ENCODE measurements around the gene VAV2. TPM values are rescaled to one million over a fixed set of nuclear protein-coding genes. Genes with fewer than 3 reads are reported as not detected.
"Not testable (repeated sequence)": the region's sequence is repeated elsewhere in the genome, so short reads cannot be mapped to it uniquely, and the experiment has no call there.

Gene VAV2
- total RNA-seq, 3 donors from 2014 or later (not counting 1 experiment from before 2014, with no cell fraction given) = 3.9 to 5.1 (median 4.8) TPM

- Mint-ChIP-seq H3K4me3 (no peak overlapping the region), H3K4me1 (no peaks in the 10 kb centered on the region), H3K27ac (no peak overlapping the region), H3K27me3 (ENCODE audit: low read depth in 2 of 2) (no peaks in the 10 kb centered on the region), H3K36me3 (no peaks in the 10 kb centered on the region), H3K9me3 (no peaks in the 10 kb centered on the region)
- no peak for TF ChIP-seq CTCF (IDR thresholded peaks at IDR 0.05)
- Histone ChIP-seq H3K4me1 (ENCODE audit: control insufficient read depth, insufficient read depth, low read length) (no peaks in the 10 kb centered on the region), H3K27ac (ENCODE audit: low read length) (no peak overlapping the region), H3K27me3 (ENCODE audit: control insufficient read depth, insufficient read depth, low read length) (no peaks in the 10 kb centered on the region), H3K36me3 (ENCODE audit: control insufficient read depth, insufficient read depth, low read length) (no peaks in the 10 kb centered on the region), H3K9me3 (ENCODE audit: control insufficient read depth, insufficient read depth, low read length) (no peaks in the 10 kb centered on the region), H3K4me3 (ENCODE audit: low read length) (no peak overlapping the region)
- 87% methylated on average over 7 of the region's 7 CpGs for WGBS (ENCODE audit: insufficient coverage)
- no peak for DNase-seq
- no peak for ATAC-seq
- intact Hi-C loops (cut with micrococcal nuclease) = no loop called here
Observed at GRCh38 chr9:133897675-133898074, 94.4 kb downstream of the VAV2 start.

GRCh38 chr9:133896007-133896406, 96.1 kb downstream of the VAV2 start:
- H3K27ac ChIP-seq (ENCODE audit: low read length); ATAC-seq; H3K27me3 Mint-ChIP-seq (ENCODE audit: low read depth in 2 of 2); H3K9me3 ChIP-seq (ENCODE audit: control insufficient read depth, insufficient read depth, low read length); H3K4me3 Mint-ChIP-seq; H3K4me1 Mint-ChIP-seq; H3K36me3 Mint-ChIP-seq; H3K27me3 ChIP-seq (ENCODE audit: control insufficient read depth, insufficient read depth, low read length); H3K27ac Mint-ChIP-seq; H3K9me3 Mint-ChIP-seq; DNase-seq; intact Hi-C loops (cut with micrococcal nuclease); H3K4me1 ChIP-seq (ENCODE audit: control insufficient read depth, insufficient read depth, low read length); H3K36me3 ChIP-seq (ENCODE audit: control insufficient read depth, insufficient read depth, low read length); H3K4me3 ChIP-seq (ENCODE audit: low read length): not testable (repeated sequence)
- WGBS (ENCODE audit: insufficient coverage) = 93% methylated on average over 11 of the region's 13 CpGs

- H3K9me3 ChIP-seq (ENCODE audit: control insufficient read depth, insufficient read depth, low read length) = no peaks in the 10 kb centered on the region
- no peaks in the 10 kb centered on the region for H3K27me3 ChIP-seq (ENCODE audit: control insufficient read depth, insufficient read depth, low read length)
- no peaks in the 10 kb centered on the region for H3K36me3 ChIP-seq (ENCODE audit: control insufficient read depth, insufficient read depth, low read length)
- intact Hi-C loops (cut with micrococcal nuclease) = no loop called here
- WGBS (ENCODE audit: insufficient coverage) = 90% methylated on average over 11 of the region's 11 CpGs
- Mint-ChIP-seq H3K4me1 (no peaks in the 10 kb centered on the region), H3K36me3 (no peaks in the 10 kb centered on the region), H3K27me3 (ENCODE audit: low read depth in 2 of 2) (no peaks in the 10 kb centered on the region), H3K4me3 (no peak overlapping the region), H3K27ac (no peak overlapping the region), H3K9me3 (no peaks in the 10 kb centered on the region)
- H3K4me1 ChIP-seq (ENCODE audit: control insufficient read depth, insufficient read depth, low read length) = no peaks in the 10 kb centered on the region
- no peak for TF ChIP-seq CTCF (IDR thresholded peaks at IDR 0.05)
- no peak for ATAC-seq
- no peak for DNase-seq
- H3K4me3 ChIP-seq (ENCODE audit: low read length) = no peak overlapping the region
- H3K27ac ChIP-seq (ENCODE audit: low read length) = no peak overlapping the region
Observed at GRCh38 chr9:133895335-133895734, 96.8 kb downstream of the VAV2 start.

GRCh38 chr9:133894377-133895321, 97.5 kb downstream of the VAV2 start:
- intact Hi-C loops (cut with micrococcal nuclease) = no loop called here
- Mint-ChIP-seq H3K4me3 (no peak overlapping the region), H3K4me1 (no peaks in the 10 kb centered on the region), H3K36me3 (no peaks in the 10 kb centered on the region), H3K9me3 (no peaks in the 10 kb centered on the region), H3K27me3 (ENCODE audit: low read depth in 2 of 2) (no peaks in the 10 kb centered on the region), H3K27ac (no peak overlapping the region)
- Histone ChIP-seq H3K36me3 (ENCODE audit: control insufficient read depth, insufficient read depth, low read length) (no peaks in the 10 kb centered on the region), H3K4me3 (ENCODE audit: low read length) (no peak overlapping the region), H3K9me3 (ENCODE audit: control insufficient read depth, insufficient read depth, low read length) (no peaks in the 10 kb centered on the region), H3K27ac (ENCODE audit: low read length) (no peak overlapping the region), H3K27me3 (ENCODE audit: control insufficient read depth, insufficient read depth, low read length) (no peaks in the 10 kb centered on the region), H3K4me1 (ENCODE audit: control insufficient read depth, insufficient read depth, low read length) (no peaks in the 10 kb centered on the region)
- no peak for ATAC-seq
- TF ChIP-seq CTCF (IDR thresholded peaks at IDR 0.05) = no peak
- no peak for DNase-seq
- WGBS (ENCODE audit: insufficient coverage) = 91% methylated on average over 24 of the region's 24 CpGs
